HepG2 (cell line): ENCODE data around the gene MAP3K4.

Experiments
- KDM5A ChIP-seq: fragments of 200-600 bp; sonication (generic); IDR thresholded peaks from 2 replicates; pipeline ENCODE4 v1.7.0; 2018; ENCODE audit warnings: antibody characterized with exemption, mild to moderate bottlenecking, low read length, borderline replicate concordance
- RNF2 ChIP-seq: fragments of 450-650 bp; conservative IDR thresholded peaks from 2 replicates; pipeline ENCODE4 v1.6.1; 2016; ENCODE audit warnings: low read depth
- TGIF2 ChIP-seq: IDR thresholded peaks from 2 replicates; pipeline ENCODE4 v1.6.1; 2016; ENCODE audit warnings: control low read depth, missing compliant biosample characterization

DNA sequence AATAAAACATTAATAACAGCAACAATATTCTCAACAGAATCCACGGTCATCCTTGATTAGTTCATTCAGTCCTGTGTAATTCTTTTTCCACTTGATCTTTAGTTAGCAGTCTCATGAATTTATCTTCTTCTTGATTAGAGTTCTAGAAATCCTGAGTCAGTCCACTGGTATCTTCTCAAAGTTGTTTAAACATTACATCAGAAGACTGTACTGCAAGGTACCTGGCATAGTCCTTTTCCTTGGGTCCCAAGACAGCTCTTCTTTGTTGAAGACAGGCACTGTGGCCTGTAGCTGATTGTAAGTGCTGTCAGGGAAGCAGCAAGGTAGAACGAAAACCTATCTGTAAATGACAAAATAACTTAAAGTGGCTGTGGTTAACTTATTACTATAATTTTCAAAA is 11.8 kb downstream of the MAP3K4 start:
- TF ChIP-seq TGIF2 (CRISPR knock-in tag): no peak
- no peak for TF ChIP-seq RNF2
- TF ChIP-seq KDM5A: no peak
